CD14-positive monocyte (primary cell): ENCODE measurements around the gene HARBI1. TPM values are rescaled to one million over a fixed set of nuclear protein-coding genes. Genes with fewer than 3 reads are reported as not detected.

Source experiments
- DNase-seq, 3 donors: peaks; one replicate each; pipeline ENCODE4 v3.0.0-alpha.2; 2011 to 2022
- H2AFZ ChIP-seq: 2 replicates; pipeline ENCODE4 v1.6.0; 2012; ENCODE audit warnings: mild to moderate bottlenecking, low read depth, low read length, inconsistent platforms; ENCODE audit not compliant: insufficient read depth, poor library complexity, severe bottlenecking
- H3K27ac ChIP-seq, 2 donors: 1 replicate in 1 of 2; 2 replicates in 1 of 2; pipeline ENCODE4 v1.5.1; 2012 to 2013; ENCODE audit warnings: low read length in 2 of 2, control low read depth in 1 of 2, inconsistent platforms in 1 of 2, low read depth in 1 of 2, mild to moderate bottlenecking in 1 of 2
- H3K27me3 ChIP-seq, 2 donors: one replicate each; pipeline versions ENCODE4 v1.6.0 to v1.6.1; 2011 to 2013; ENCODE audit warnings: low read length in 2 of 2; ENCODE audit not compliant: control insufficient read depth in 2 of 2, insufficient read depth in 2 of 2
- H3K36me3 ChIP-seq, 2 donors: replicated peaks in 1 of 2; 1 replicate in 1 of 2; 2 replicates in 1 of 2; pipeline versions ENCODE4 v1.5.1 to v1.6.1; 2012 to 2013; ENCODE audit warnings: low read length in 2 of 2, control low read depth in 1 of 2, inconsistent platforms in 1 of 2, mild to moderate bottlenecking in 1 of 2; ENCODE audit not compliant: insufficient read depth in 2 of 2, control insufficient read depth in 1 of 2
- H3K4me1 ChIP-seq, 2 donors: 1 replicate in 1 of 2; 2 replicates in 1 of 2; pipeline versions ENCODE4 v1.5.1 to v1.6.1; 2012 to 2013; ENCODE audit warnings: low read length in 2 of 2, control low read depth in 1 of 2, inconsistent platforms in 1 of 2, mild to moderate bottlenecking in 1 of 2, moderate library complexity in 1 of 2; ENCODE audit not compliant: insufficient read depth in 2 of 2, control insufficient read depth in 1 of 2
- H3K4me2 ChIP-seq: replicated peaks from 2 replicates; pipeline ENCODE3; 2012; ENCODE audit warnings: low read length, moderate library complexity, mild to moderate bottlenecking; ENCODE audit not compliant: poor library complexity, severe bottlenecking; ENCODE audit errors: extremely low read depth
- H3K4me3 ChIP-seq, 3 experiments: fragments of 200-600 bp in 1 of 3; sonication (generic) in 1 of 3; replicated peaks in 1 of 3; 1 replicate in 2 of 3; 2 replicates in 1 of 3; pipeline ENCODE4 v1.5.1; 2011 to 2013; ENCODE audit warnings: low read length in 3 of 3, mild to moderate bottlenecking in 3 of 3, control low read depth in 2 of 3, low read depth in 2 of 3, inconsistent platforms in 1 of 3, moderate library complexity in 1 of 3
- H3K79me2 ChIP-seq: 2 replicates; pipeline ENCODE4 v1.6.0; 2012; ENCODE audit warnings: mild to moderate bottlenecking, control low read depth, inconsistent platforms, low read length, moderate library complexity; ENCODE audit not compliant: insufficient read depth
- H3K9ac ChIP-seq: 2 replicates; pipeline ENCODE4 v1.6.0; 2017; ENCODE audit warnings: low read length, mild to moderate bottlenecking; ENCODE audit not compliant: insufficient read depth, poor library complexity, severe bottlenecking
- H3K9me3 ChIP-seq, 2 donors: replicated peaks in 1 of 2; 1 replicate in 1 of 2; 2 replicates in 1 of 2; pipeline versions ENCODE4 v1.5.1 to v1.6.1; 2012 to 2013; ENCODE audit warnings: low read length in 2 of 2, control low read depth in 1 of 2; ENCODE audit not compliant: control insufficient read depth in 1 of 2, insufficient read depth in 1 of 2
- H4K20me1 ChIP-seq: 2 replicates; pipeline ENCODE4 v1.6.0; 2012; ENCODE audit warnings: mild to moderate bottlenecking, low read length, control low read depth, moderate library complexity; ENCODE audit not compliant: insufficient read depth
- H3K27ac Mint-ChIP-seq, 7 donors: one replicate each; pipeline ENCODE4 v1.8.0; 2020; ENCODE audit warnings: mild to moderate bottlenecking in 7 of 7, mixed read lengths in 7 of 7, moderate library complexity in 6 of 7, inconsistent platforms in 2 of 7
- H3K27me3 Mint-ChIP-seq, 3 donors: one replicate each; pipeline ENCODE4 v1.8.0; 2021 to 2022; ENCODE audit warnings: low read depth in 3 of 3, mild to moderate bottlenecking in 3 of 3, mixed read lengths in 3 of 3, moderate library complexity in 3 of 3, inconsistent platforms in 1 of 3
- H3K36me3 Mint-ChIP-seq, 2 donors: one replicate each; pipeline ENCODE4 v1.8.0; 2020; ENCODE audit warnings: mixed read lengths in 2 of 2, inconsistent platforms in 1 of 2, mild to moderate bottlenecking in 1 of 2
- H3K4me1 Mint-ChIP-seq: one replicate; pipeline ENCODE4 v1.8.0; 2020; ENCODE audit warnings: mild to moderate bottlenecking, mixed read lengths
- H3K4me3 Mint-ChIP-seq, 2 donors: one replicate each; pipeline ENCODE4 v1.8.0; 2020; ENCODE audit warnings: mild to moderate bottlenecking in 2 of 2, mixed read lengths in 2 of 2, moderate library complexity in 1 of 2
- H3K9me3 Mint-ChIP-seq, 7 donors: one replicate each; pipeline ENCODE4 v1.8.0; 2020 to 2022; ENCODE audit warnings: mixed read lengths in 7 of 7, mild to moderate bottlenecking in 6 of 7, moderate library complexity in 6 of 7, inconsistent platforms in 2 of 7
- CTCF ChIP-seq: fragments of 200-600 bp; IDR thresholded peaks from one replicate; pipeline ENCODE4 v1.8.0; 2022; ENCODE audit warnings: antibody characterized with exemption, mild to moderate bottlenecking
- WGBS: methylation state at CpG from one replicate; pipeline ENCODE4 v1.1.5; 2013; ENCODE audit warnings: missing lambda C conversion rate; ENCODE audit not compliant: insufficient coverage; 5-methylcytosine and 5-hydroxymethylcytosine counted together
- intact Hi-C, 2 donors: fragments of 100-400 bp; cut with micrococcal nuclease; formaldehyde crosslinking; loops; one replicate each; pipeline versions ENCODE4 v1.15.0 to v1.15.1; 2023
- polyA plus RNA-seq, 3 donors: library from polyadenylated mRNA; depleted of rRNA in 1 of 3; unstranded in 2 of 3; stranded (reverse) in 1 of 3; fragments of 300-500 nt in 2 of 3; fragments of >200 nt in 1 of 3; fragmentation: Illumina TruSeq in 2 of 3; gene quantifications; 1 replicate in 2 of 3; 2 replicates in 1 of 3; pipeline ENCODE4 v1.2.3, GENCODE V29; 2012 to 2021

HARBI1 gene
- polyA plus RNA-seq, 3 donors, result 2.1 to 4.4 (median 2.1) TPM

- intact Hi-C loops, result no loop called here
- Histone ChIP-seq H3K79me2 (no peaks in the 10 kb centered on the region), H3K4me2 (no peak overlapping the region), H3K36me3 (peaks cover 7 to 16% of the 10 kb centered on the region in 2 donors), H2AFZ (no peak overlapping the region), H3K9me3 (no peaks in the 10 kb centered on the region), H3K9ac (no peak overlapping the region), H3K4me1 (peaks cover under 1% of the 10 kb centered on the region in 2 donors), H3K27me3 (no peaks in the 10 kb centered on the region), H3K27ac (no peak overlapping the region), H4K20me1 (no peaks in the 10 kb centered on the region), H3K4me3 (no peak overlapping the region)
- Mint-ChIP-seq H3K9me3 (peaks cover 0 to 2% (median 0%) of the 10 kb centered on the region in 7 donors), H3K36me3 (peaks cover 12 to 17% of the 10 kb centered on the region in 2 donors), H3K4me3 (no peak overlapping the region), H3K27ac (no peak overlapping the region), H3K27me3 (peaks cover 0 to 3% (median 0%) of the 10 kb centered on the region in 3 donors), H3K4me1 (peaks cover under 1% of the 10 kb centered on the region)
- no peak for DNase-seq
- TF ChIP-seq CTCF, result no peak
- WGBS, result 94% methylated on average over 3 of the region's 8 CpGs
Measured at GRCh38 chr11:46599340-46600193, 17.5 kb downstream of the HARBI1 start.

GRCh38 chr11:46597609-46598219, 19.3 kb downstream of the HARBI1 start:
- 96% methylated on average over 3 of the region's 6 CpGs for WGBS
- no peak overlapping the region for H3K4me3 ChIP-seq
- H3K4me1 ChIP-seq, result peaks cover 12 to 13% of the 10 kb centered on the region in 2 donors
- Mint-ChIP-seq H3K36me3 (peaks cover 6 to 11% of the 10 kb centered on the region in 2 donors), H3K9me3 (peaks cover 0 to 2% (median 0%) of the 10 kb centered on the region in 7 donors), H3K4me1 (peaks cover 12% of the 10 kb centered on the region), H3K27ac (no peak overlapping the region), H3K27me3 (peaks cover 0 to 3% (median 0%) of the 10 kb centered on the region in 3 donors), H3K4me3 (no peak overlapping the region)
- intact Hi-C loops, result no loop called here
- H3K36me3 ChIP-seq, result no peaks in the 10 kb centered on the region
- H2AFZ ChIP-seq, result no peak overlapping the region
- H3K27ac ChIP-seq, result no peak overlapping the region
- no peak for DNase-seq
- no peaks in the 10 kb centered on the region for H3K27me3 ChIP-seq
- H3K9ac ChIP-seq, result no peak overlapping the region
- H3K4me2 ChIP-seq, result no peak overlapping the region
- H3K79me2 ChIP-seq, result peaks cover 11% of the 10 kb centered on the region
- H4K20me1 ChIP-seq, result peaks cover 1% of the 10 kb centered on the region
- TF ChIP-seq CTCF, result no peak
- H3K9me3 ChIP-seq, result no peaks in the 10 kb centered on the region
